Vagina (tissue), 2 donors: Measurements from ENCODE around the gene PCYOX1L. TPM values are rescaled to one million over a fixed set of nuclear protein-coding genes. Genes with fewer than 3 reads are reported as not detected.

Experiments
- DNase-seq, 2 donors: peaks; one replicate each; pipeline ENCODE4 v3.0.0-alpha.2; 2017; ENCODE audit errors: extremely low spot score in 2 of 2
- H3K27ac ChIP-seq: fragments of 200-600 bp; sonication (generic); one replicate; pipeline ENCODE4 v1.5.1; 2019
- H3K27me3 ChIP-seq: fragments of 200-600 bp; sonication (generic); one replicate; pipeline ENCODE4 v1.5.1; 2019
- H3K36me3 ChIP-seq, 2 donors: fragments of 200-600 bp; sonication (generic); one replicate each; pipeline ENCODE4 v1.5.1; 2017 to 2019
- H3K4me1 ChIP-seq: fragments of 200-600 bp; sonication (generic); one replicate; pipeline ENCODE4 v1.5.1; 2019
- H3K4me3 ChIP-seq, 2 donors: fragments of 200-600 bp; sonication (generic); 1 replicate in 1 of 2; 2 replicates in 1 of 2; pipeline ENCODE4 v1.5.1; 2016 to 2019
- H3K9me3 ChIP-seq: fragments of 200-600 bp; sonication (generic); one replicate; pipeline ENCODE4 v1.5.1; 2019
- POLR2A ChIP-seq, 2 donors: fragments of 450-650 bp; IDR thresholded peaks; one replicate each; pipeline ENCODE4 v1.6.1; 2017; ENCODE audit warnings: antibody characterized with exemption in 2 of 2, mild to moderate bottlenecking in 2 of 2, moderate library complexity in 2 of 2
- POLR2AphosphoS5 ChIP-seq, 2 donors: sonication (generic); formaldehyde crosslinking; IDR thresholded peaks; one replicate each; pipeline ENCODE4 v1.9.0; 2017; ENCODE audit warnings: antibody characterized with exemption in 2 of 2, mild to moderate bottlenecking in 2 of 2, low read depth in 1 of 2; ENCODE audit not compliant: insufficient read depth in 1 of 2
- intact Hi-C: fragments of 100-400 bp; cut with DNase I; formaldehyde crosslinking; loops from one replicate; pipeline ENCODE4 v1.15.1; 2023
- total RNA-seq: library from RNA; depleted of rRNA; stranded (reverse); fragments of >200 nt; gene quantifications from one replicate; pipeline ENCODE4 v1.2.3, GENCODE V29; 2016
- TF ChIP-seq, protein P1 (sequence below), 3 experiments: fragments of 450-650 bp in 2 of 3; fragments of 200-600 bp in 1 of 3; sonication (generic) in 1 of 3; IDR thresholded peaks; one replicate each; pipeline ENCODE4 v1.5.1; 2017 to 2019; ENCODE audit warnings: antibody characterized with exemption in 3 of 3, mild to moderate bottlenecking in 2 of 3, moderate library complexity in 2 of 3

PCYOX1L gene, protein sequence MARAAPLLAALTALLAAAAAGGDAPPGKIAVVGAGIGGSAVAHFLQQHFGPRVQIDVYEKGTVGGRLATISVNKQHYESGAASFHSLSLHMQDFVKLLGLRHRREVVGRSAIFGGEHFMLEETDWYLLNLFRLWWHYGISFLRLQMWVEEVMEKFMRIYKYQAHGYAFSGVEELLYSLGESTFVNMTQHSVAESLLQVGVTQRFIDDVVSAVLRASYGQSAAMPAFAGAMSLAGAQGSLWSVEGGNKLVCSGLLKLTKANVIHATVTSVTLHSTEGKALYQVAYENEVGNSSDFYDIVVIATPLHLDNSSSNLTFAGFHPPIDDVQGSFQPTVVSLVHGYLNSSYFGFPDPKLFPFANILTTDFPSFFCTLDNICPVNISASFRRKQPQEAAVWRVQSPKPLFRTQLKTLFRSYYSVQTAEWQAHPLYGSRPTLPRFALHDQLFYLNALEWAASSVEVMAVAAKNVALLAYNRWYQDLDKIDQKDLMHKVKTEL
- 6.4 TPM for total RNA-seq

DNA sequence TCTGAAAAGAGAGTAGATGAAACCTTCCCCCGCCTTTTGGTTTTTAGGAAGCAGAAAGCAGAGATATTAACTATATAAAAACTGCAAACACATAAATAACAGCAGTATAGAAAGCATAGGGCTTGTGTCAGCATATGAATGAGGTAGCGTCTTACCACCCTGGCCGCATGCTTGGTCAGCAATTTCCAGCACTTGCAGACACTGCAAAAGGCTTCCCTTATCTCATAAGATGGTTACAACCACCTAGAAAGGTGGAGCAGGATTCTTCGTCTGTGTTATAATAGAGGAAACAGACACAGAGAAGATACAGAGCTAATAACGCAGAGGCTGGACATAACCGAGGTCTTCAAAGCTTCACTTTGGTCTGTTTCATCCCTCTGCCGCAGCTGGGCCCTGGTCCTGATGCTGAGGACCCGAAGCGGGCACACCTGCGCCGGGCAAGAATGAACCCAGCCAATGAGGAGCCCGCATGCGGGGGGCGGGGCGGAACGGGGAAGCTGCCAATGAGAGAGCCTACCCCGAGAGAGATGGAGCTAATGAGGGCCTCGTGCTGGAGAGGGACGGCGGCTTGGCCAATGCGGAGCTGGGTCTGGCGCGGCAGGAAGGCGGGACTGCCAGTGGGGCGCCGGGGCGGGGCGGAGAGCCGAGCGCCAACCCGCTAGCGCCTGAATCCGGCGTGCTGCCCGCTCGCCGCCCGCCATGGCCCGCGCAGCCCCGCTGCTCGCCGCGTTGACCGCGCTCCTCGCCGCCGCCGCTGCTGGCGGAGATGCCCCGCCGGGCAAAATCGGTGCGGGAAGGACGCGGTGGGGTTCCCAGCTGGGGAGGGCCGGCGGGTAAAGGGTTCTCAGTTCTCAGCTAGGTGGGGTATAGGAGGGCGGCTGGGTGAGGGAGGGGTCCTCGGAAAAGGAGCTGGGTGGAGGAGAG, at the start of gene PCYOX1L:
PCYOX1L (plus strand) TSS at position 677 of the 924 bp plus-strand sequence; CDS start at position 700, 23 bp downstream.
- Histone ChIP-seq H3K4me3 (peak within 1 kb of the TSS; percentile 66 to 71), H3K4me1 (peaks cover 11% of the 10 kb centered on the region), H3K27me3 (no peaks in the 10 kb centered on the region), H3K9me3 (no peaks in the 10 kb centered on the region), H3K27ac (peak within 1 kb of the TSS; percentile 71), H3K36me3 (peaks cover 0 to 24% of the 10 kb centered on the region in 2 donors)
- TF ChIP-seq POLR2AphosphoS5 (IDR thresholded peaks at IDR 0.05; ENCODE audit: insufficient read depth in 1 of 2, low read depth in 1 of 2) = peak; percentile 53 to 74
- TF ChIP-seq POLR2A (IDR thresholded peaks at IDR 0.05) = peak in 1 of 2 donors; percentile 30
- TF ChIP-seq, protein P1, sequence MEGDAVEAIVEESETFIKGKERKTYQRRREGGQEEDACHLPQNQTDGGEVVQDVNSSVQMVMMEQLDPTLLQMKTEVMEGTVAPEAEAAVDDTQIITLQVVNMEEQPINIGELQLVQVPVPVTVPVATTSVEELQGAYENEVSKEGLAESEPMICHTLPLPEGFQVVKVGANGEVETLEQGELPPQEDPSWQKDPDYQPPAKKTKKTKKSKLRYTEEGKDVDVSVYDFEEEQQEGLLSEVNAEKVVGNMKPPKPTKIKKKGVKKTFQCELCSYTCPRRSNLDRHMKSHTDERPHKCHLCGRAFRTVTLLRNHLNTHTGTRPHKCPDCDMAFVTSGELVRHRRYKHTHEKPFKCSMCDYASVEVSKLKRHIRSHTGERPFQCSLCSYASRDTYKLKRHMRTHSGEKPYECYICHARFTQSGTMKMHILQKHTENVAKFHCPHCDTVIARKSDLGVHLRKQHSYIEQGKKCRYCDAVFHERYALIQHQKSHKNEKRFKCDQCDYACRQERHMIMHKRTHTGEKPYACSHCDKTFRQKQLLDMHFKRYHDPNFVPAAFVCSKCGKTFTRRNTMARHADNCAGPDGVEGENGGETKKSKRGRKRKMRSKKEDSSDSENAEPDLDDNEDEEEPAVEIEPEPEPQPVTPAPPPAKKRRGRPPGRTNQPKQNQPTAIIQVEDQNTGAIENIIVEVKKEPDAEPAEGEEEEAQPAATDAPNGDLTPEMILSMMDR (IDR thresholded peaks at IDR 0.05) = no peak
- intact Hi-C loops = no loop called here
- DNase-seq = no peak

DNA sequence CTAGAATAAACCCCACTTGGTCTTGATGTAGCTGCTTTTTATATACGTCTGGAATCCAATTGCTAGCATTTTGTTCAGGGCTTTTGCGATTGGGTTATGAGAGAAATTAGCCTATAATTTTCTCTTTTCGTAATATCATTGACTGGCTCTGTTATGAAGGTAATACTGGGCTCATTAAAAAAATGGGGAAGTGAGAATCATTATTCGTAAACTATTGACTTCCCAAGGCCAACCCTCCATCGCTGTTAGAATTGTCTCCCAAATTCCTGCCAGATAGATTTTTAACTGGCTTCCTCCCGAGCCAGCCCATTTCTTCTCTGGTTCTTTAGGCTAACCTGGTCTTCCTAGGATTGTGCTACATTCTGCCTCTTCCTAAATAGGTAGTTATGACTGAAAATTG, 48.5 kb upstream of the PCYOX1L start:
- Histone ChIP-seq H3K9me3 (no peaks in the 10 kb centered on the region), H3K27me3 (no peaks in the 10 kb centered on the region), H3K36me3 (peaks cover 0 to 4% of the 10 kb centered on the region in 2 donors), H3K27ac (no peak overlapping the region), H3K4me3 (no peak overlapping the region), H3K4me1 (no peaks in the 10 kb centered on the region)
- intact Hi-C loops = no loop called here
- TF ChIP-seq POLR2A (IDR thresholded peaks at IDR 0.05) (no peak), POLR2AphosphoS5 (IDR thresholded peaks at IDR 0.05; ENCODE audit: insufficient read depth in 1 of 2, low read depth in 1 of 2) (no peak)
- TF ChIP-seq, protein P1 (IDR thresholded peaks at IDR 0.05) = no peak
- no peak for DNase-seq

DNA sequence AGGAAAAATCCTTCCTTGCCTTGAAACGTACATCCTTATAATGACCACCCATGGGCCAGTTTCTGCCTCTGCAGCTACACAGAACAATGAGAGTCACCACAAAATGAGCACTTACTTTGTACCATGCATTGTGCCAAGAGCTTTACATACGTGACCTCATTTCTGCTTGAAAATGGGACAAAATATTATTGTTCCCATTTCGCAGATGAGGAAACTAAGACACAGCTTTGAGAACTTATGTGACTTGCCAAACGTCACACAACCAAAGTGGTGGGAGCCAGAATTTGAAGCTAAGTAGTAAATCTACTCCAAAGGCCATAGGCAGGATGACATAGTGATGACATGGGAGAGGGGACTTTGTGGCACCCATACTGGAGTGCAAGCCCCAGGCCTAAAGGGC, 47.4 kb upstream of the PCYOX1L start:
- H3K36me3 ChIP-seq = peaks cover 0 to 4% of the 10 kb centered on the region in 2 donors
- no peak overlapping the region for H3K4me3 ChIP-seq
- intact Hi-C loops = no loop called here
- TF ChIP-seq POLR2A (IDR thresholded peaks at IDR 0.05) = no peak
- no peaks in the 10 kb centered on the region for H3K9me3 ChIP-seq
- H3K27me3 ChIP-seq = no peaks in the 10 kb centered on the region
- DNase-seq = no peak
- no peaks in the 10 kb centered on the region for H3K4me1 ChIP-seq
- H3K27ac ChIP-seq = no peak overlapping the region

GRCh38 chr5:149310947-149311658, 46.7 kb upstream of the PCYOX1L start:
- DNase-seq = no peak
- Histone ChIP-seq H3K4me1 (no peaks in the 10 kb centered on the region), H3K27ac (no peak overlapping the region), H3K4me3 (no peak overlapping the region), H3K9me3 (no peaks in the 10 kb centered on the region), H3K36me3 (peaks cover 0 to 4% of the 10 kb centered on the region in 2 donors), H3K27me3 (no peaks in the 10 kb centered on the region)
- intact Hi-C loops = no loop called here
- no peak for TF ChIP-seq POLR2A (IDR thresholded peaks at IDR 0.05)
- TF ChIP-seq, protein P1 (IDR thresholded peaks at IDR 0.05) = no peak
- no peak for TF ChIP-seq POLR2AphosphoS5 (IDR thresholded peaks at IDR 0.05; ENCODE audit: insufficient read depth in 1 of 2, low read depth in 1 of 2)
